Nephron progenitor cell (in vitro differentiated cells): ENCODE results near the gene STK16.
"Not testable (repeated sequence)": the region's sequence is repeated elsewhere in the genome, so short reads cannot be mapped to it uniquely, and the experiment has no call there.

Source experiments
- DNase-seq: peaks from one replicate; pipeline ENCODE4 v3.0.0; 2021
- H3K27ac Mint-ChIP-seq: 2 replicates; pipeline ENCODE4 v1.8.0; 2021; ENCODE audit warnings: mild to moderate bottlenecking, moderate library complexity, mixed read lengths
- H3K27me3 Mint-ChIP-seq: 2 replicates; pipeline ENCODE4 v1.8.0; 2021; ENCODE audit warnings: mild to moderate bottlenecking, low read depth, mixed read lengths; ENCODE audit not compliant: poor library complexity
- H3K36me3 Mint-ChIP-seq: 2 replicates; pipeline ENCODE4 v1.8.0; 2021; ENCODE audit warnings: low read depth, mixed read lengths
- H3K4me1 Mint-ChIP-seq: 2 replicates; pipeline ENCODE4 v1.8.0; 2021; ENCODE audit warnings: mixed read lengths
- H3K4me3 Mint-ChIP-seq: 2 replicates; pipeline ENCODE4 v1.8.0; 2021; ENCODE audit warnings: mild to moderate bottlenecking, moderate library complexity, mixed read lengths
- H3K9me3 Mint-ChIP-seq: 2 replicates; pipeline ENCODE4 v1.8.0; 2021; ENCODE audit warnings: mild to moderate bottlenecking, moderate library complexity, mixed read lengths
- TF ChIP-seq, protein P1 (sequence below): fragments of 200-600 bp; sonication (generic); IDR thresholded peaks from 2 replicates; pipeline ENCODE4 v1.5.0; 2021; ENCODE audit warnings: antibody characterized with exemption

STK16 gene, protein sequence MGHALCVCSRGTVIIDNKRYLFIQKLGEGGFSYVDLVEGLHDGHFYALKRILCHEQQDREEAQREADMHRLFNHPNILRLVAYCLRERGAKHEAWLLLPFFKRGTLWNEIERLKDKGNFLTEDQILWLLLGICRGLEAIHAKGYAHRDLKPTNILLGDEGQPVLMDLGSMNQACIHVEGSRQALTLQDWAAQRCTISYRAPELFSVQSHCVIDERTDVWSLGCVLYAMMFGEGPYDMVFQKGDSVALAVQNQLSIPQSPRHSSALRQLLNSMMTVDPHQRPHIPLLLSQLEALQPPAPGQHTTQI

DNA sequence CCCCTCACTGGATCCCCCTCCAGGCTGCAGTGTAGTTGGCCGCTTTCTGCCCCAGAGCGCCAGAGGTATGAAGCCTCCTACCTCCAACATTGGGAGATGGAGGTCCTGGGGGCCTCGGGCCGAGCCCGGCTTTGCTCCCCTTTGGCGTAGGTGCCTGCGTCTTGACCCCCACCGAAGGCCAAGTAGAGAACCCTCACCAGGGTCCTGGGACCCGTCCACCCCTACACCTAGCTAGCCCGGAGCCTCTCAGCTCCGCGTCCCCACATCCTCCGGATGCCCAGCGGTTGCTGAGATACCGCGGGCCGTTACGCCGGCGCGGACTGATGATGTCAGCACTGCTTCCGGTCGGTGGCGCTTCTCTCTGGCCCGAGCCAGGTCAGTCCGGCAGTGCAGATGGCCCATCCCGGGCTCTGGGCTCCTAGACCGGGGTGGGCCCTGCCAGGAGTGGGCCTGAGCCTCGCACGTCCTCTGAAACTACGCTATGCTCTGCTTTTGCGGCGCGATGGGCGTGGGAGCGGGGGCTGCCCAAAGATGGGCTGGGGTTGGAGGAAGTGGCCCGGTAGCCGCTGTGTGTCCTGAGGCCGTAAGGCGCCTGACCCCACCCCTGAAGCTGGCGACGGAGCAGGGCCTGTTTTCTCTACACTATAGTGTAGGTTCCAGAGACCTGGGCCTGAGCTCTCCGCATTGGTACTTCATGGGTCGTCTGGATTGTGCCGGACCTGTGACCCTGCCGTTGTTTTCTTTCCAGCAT lies at the start of gene STK16, which contains the start of gene GLB1L:
Gene STK16, plus strand, starts transcription at position 332 of the 751 bp plus-strand sequence. CDS start 521 bp downstream, outside the sequence.
Gene GLB1L, minus strand, starts transcription at position 297 of the 751 bp plus-strand sequence. CDS start 1,871 bp downstream, outside the sequence.
- Mint-ChIP-seq H3K4me1 (peaks cover 58% of the 10 kb centered on the region), H3K4me3 (peak within 1 kb of the TSS; percentile 96), H3K9me3 (no peaks in the 10 kb centered on the region), H3K27me3 (peaks cover 8% of the 10 kb centered on the region), H3K27ac (peak within 1 kb of the TSS; percentile 98), H3K36me3 (peaks cover 8% of the 10 kb centered on the region)
- DNase-seq: peak; percentile 96
- TF ChIP-seq, protein P1, sequence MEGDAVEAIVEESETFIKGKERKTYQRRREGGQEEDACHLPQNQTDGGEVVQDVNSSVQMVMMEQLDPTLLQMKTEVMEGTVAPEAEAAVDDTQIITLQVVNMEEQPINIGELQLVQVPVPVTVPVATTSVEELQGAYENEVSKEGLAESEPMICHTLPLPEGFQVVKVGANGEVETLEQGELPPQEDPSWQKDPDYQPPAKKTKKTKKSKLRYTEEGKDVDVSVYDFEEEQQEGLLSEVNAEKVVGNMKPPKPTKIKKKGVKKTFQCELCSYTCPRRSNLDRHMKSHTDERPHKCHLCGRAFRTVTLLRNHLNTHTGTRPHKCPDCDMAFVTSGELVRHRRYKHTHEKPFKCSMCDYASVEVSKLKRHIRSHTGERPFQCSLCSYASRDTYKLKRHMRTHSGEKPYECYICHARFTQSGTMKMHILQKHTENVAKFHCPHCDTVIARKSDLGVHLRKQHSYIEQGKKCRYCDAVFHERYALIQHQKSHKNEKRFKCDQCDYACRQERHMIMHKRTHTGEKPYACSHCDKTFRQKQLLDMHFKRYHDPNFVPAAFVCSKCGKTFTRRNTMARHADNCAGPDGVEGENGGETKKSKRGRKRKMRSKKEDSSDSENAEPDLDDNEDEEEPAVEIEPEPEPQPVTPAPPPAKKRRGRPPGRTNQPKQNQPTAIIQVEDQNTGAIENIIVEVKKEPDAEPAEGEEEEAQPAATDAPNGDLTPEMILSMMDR: no peak

GRCh38 chr2:219197388-219197787 lies 47.9 kb upstream of the STK16 start:
- Mint-ChIP-seq H3K9me3 (peaks cover 13% of the 10 kb centered on the region), H3K27ac (no peak overlapping the region), H3K4me1 (peaks cover 17% of the 10 kb centered on the region), H3K4me3 (no peak overlapping the region), H3K36me3 (peaks cover 5% of the 10 kb centered on the region), H3K27me3 (peaks cover 8% of the 10 kb centered on the region)
- no peak for DNase-seq
- TF ChIP-seq, protein P1: no peak

DNA sequence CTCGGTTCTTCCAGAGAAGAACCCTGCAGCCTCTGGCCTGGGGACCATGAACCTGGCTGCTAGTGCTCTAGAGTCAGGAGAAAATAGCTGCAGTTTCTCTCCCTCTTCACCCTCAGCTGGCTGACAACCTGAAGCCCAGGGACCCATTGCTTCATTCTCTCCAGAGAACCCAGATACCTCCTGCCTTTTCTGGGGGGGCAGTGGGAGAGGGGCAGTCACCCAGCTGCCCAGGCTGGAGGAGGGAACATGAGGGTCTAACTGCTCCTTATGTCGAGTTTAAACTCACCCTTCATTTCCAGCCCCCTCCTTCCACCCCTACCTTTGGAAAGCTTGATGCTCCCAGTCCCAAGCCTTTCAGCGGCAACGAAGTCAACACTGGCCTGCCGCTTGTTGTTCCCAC lies 46.3 kb upstream of the STK16 start:
- DNase-seq: no peak
- Mint-ChIP-seq H3K4me1 (peaks cover 17% of the 10 kb centered on the region), H3K36me3 (peaks cover 5% of the 10 kb centered on the region), H3K4me3 (no peak overlapping the region), H3K9me3 (peaks cover 25% of the 10 kb centered on the region), H3K27me3 (peaks cover 8% of the 10 kb centered on the region), H3K27ac (peak overlapping the region; percentile 20)
- TF ChIP-seq, protein P1: no peak

GRCh38 chr2:219199470-219200211 lies 45.6 kb upstream of the STK16 start:
- H3K4me3 Mint-ChIP-seq: no peak overlapping the region
- peaks cover 5% of the 10 kb centered on the region for H3K36me3 Mint-ChIP-seq
- peaks cover 17% of the 10 kb centered on the region for H3K4me1 Mint-ChIP-seq
- peaks cover 28% of the 10 kb centered on the region for H3K9me3 Mint-ChIP-seq
- peaks cover 8% of the 10 kb centered on the region for H3K27me3 Mint-ChIP-seq
- no peak for DNase-seq
- TF ChIP-seq, protein P1: no peak
- H3K27ac Mint-ChIP-seq: peak overlapping the region; percentile 20

- H3K36me3 Mint-ChIP-seq: not testable (repeated sequence)
- Mint-ChIP-seq H3K4me3 (peak overlapping the region; percentile 56), H3K27ac (peak overlapping the region; percentile 86)
Measured at GRCh38 chr2:219200502-219201326, 44.6 kb upstream of the STK16 start.

DNA sequence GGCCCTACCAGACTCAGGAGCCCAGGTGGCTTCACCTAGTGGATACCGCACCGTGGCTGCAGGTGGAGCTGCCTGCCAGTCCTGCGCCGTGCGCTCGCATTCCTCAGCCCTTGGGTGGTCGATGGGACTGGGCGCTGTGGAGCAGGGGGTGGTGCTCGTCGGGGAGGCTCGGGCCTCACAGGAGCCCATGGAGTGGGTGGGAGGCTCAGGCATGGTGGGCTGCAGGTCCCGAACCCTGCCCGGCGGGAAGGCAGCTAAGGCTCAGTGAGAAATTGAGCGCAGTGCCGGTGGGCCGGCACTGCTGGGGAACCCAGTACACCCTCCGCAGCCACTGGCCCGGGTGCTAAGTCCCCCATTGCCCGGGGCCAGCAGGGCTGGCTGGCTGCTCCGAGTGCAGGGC lies 43.9 kb upstream of the STK16 start:
- not testable (repeated sequence) for H3K36me3 Mint-ChIP-seq
- H3K4me1 Mint-ChIP-seq: peaks cover 22% of the 10 kb centered on the region

More at GRCh38 chr2:219200502-219201326, 44.6 kb upstream of the STK16 start:
- Mint-ChIP-seq H3K9me3 (peaks cover 28% of the 10 kb centered on the region), H3K4me1 (peaks cover 17% of the 10 kb centered on the region)
- DNase-seq, H3K27me3 Mint-ChIP-seq: not testable (repeated sequence)

More for the DNA sequence above, 43.9 kb upstream of the STK16 start:
- not testable (repeated sequence) for H3K27ac Mint-ChIP-seq, DNase-seq, H3K4me3 Mint-ChIP-seq, H3K27me3 Mint-ChIP-seq
- peaks cover 28% of the 10 kb centered on the region for H3K9me3 Mint-ChIP-seq
